Measurements from ENCODE around the gene CPN1.
A peak's percentile ranks its signal among the peaks of the same experiment; 100 is the strongest.

The CPN1 gene

GRCh38 chr10:100022403-100022802 is 59.3 kb downstream of the CPN1 start:
- DNase-seq: no peak
- Histone ChIP-seq H3K4me1 (no peaks in the 10 kb centered on the region), H3K27me3 (no peaks in the 10 kb centered on the region), H3K36me3 (no peaks in the 10 kb centered on the region), H3K9me3 (no peaks in the 10 kb centered on the region), H3K4me3 (ENCODE audit: low read depth, low read length) (no peak overlapping the region)
- TF ChIP-seq CTCF (IDR thresholded peaks at IDR 0.05; ENCODE audit: low read depth, low read length): no peak

- no peak for TF ChIP-seq CTCF (IDR thresholded peaks at IDR 0.05; ENCODE audit: low read depth, low read length)
- H3K36me3 ChIP-seq: no peaks in the 10 kb centered on the region
- no peak for DNase-seq
- no peaks in the 10 kb centered on the region for H3K27me3 ChIP-seq
- H3K4me1 ChIP-seq: no peaks in the 10 kb centered on the region
- H3K4me3 ChIP-seq (ENCODE audit: low read depth, low read length): no peak overlapping the region
- no peaks in the 10 kb centered on the region for H3K9me3 ChIP-seq
Observed at GRCh38 chr10:100021322-100021721, 60.3 kb downstream of the CPN1 start.

- no peaks in the 10 kb centered on the region for H3K27me3 ChIP-seq
- no peaks in the 10 kb centered on the region for H3K4me1 ChIP-seq
- H3K9me3 ChIP-seq: no peaks in the 10 kb centered on the region
- no peak for TF ChIP-seq CTCF (IDR thresholded peaks at IDR 0.05; ENCODE audit: low read depth, low read length)
- peak; percentile 13 for DNase-seq
- H3K36me3 ChIP-seq: no peaks in the 10 kb centered on the region
- no peak overlapping the region for H3K4me3 ChIP-seq (ENCODE audit: low read depth, low read length)
Observed at GRCh38 chr10:100020886-100021253, 60.8 kb downstream of the CPN1 start.

- TF ChIP-seq CTCF (IDR thresholded peaks at IDR 0.05; ENCODE audit: low read depth, low read length): no peak
- Histone ChIP-seq H3K4me1 (no peaks in the 10 kb centered on the region), H3K27me3 (no peaks in the 10 kb centered on the region), H3K4me3 (ENCODE audit: low read depth, low read length) (no peak overlapping the region), H3K9me3 (no peaks in the 10 kb centered on the region), H3K36me3 (no peaks in the 10 kb centered on the region)
- DNase-seq: no peak
Observed at GRCh38 chr10:100020142-100020885, 61.4 kb downstream of the CPN1 start.

GRCh38 chr10:100019787-100020141 is 61.9 kb downstream of the CPN1 start:
- DNase-seq: no peak
- Histone ChIP-seq H3K27me3 (no peaks in the 10 kb centered on the region), H3K9me3 (no peaks in the 10 kb centered on the region), H3K4me1 (no peaks in the 10 kb centered on the region), H3K4me3 (ENCODE audit: low read depth, low read length) (no peak overlapping the region), H3K36me3 (no peaks in the 10 kb centered on the region)
- no peak for TF ChIP-seq CTCF (IDR thresholded peaks at IDR 0.05; ENCODE audit: low read depth, low read length)

- no peak for DNase-seq
Observed at GRCh38 chr10:100014071-100014762, 67.5 kb downstream of the CPN1 start.

More at GRCh38 chr10:100014071-100014762, 67.5 kb downstream of the CPN1 start:
- no peak for TF ChIP-seq CTCF (IDR thresholded peaks at IDR 0.05; ENCODE audit: low read depth, low read length)
- H3K36me3 ChIP-seq: no peaks in the 10 kb centered on the region
- no peaks in the 10 kb centered on the region for H3K27me3 ChIP-seq
- H3K4me3 ChIP-seq (ENCODE audit: low read depth, low read length): no peak overlapping the region
- no peaks in the 10 kb centered on the region for H3K9me3 ChIP-seq
- no peaks in the 10 kb centered on the region for H3K4me1 ChIP-seq
